Measurements from ENCODE around the gene PDE6A.

Gene PDE6A

GRCh38 chr5:149817539-149818060 lies 127.0 kb downstream of the PDE6A start:
- Histone ChIP-seq H3K36me3 (ENCODE audit: insufficient read depth, low read length) (peaks cover 9% of the 10 kb centered on the region), H3K9ac (ENCODE audit: low read length) (no peak overlapping the region), H3K4me1 (ENCODE audit: insufficient read depth, low read length) (peaks cover 19% of the 10 kb centered on the region), H3K27me3 (ENCODE audit: control insufficient read depth in 1 of 2, insufficient read depth in 2 of 2, low read length in 2 of 2) (no peaks in the 10 kb centered on the region), H3K9me3 (ENCODE audit: low read length) (no peaks in the 10 kb centered on the region), H3K4me3 (ENCODE audit: low read depth in 1 of 2, low read length in 2 of 2) (no peak overlapping the region), H3K27ac (ENCODE audit: low read depth, low read length) (no peak overlapping the region)

- Histone ChIP-seq H3K36me3 (ENCODE audit: insufficient read depth, low read length) (peaks cover 9% of the 10 kb centered on the region), H3K9ac (ENCODE audit: low read length) (no peak overlapping the region), H3K27me3 (ENCODE audit: control insufficient read depth in 1 of 2, insufficient read depth in 2 of 2, low read length in 2 of 2) (no peaks in the 10 kb centered on the region), H3K27ac (ENCODE audit: low read depth, low read length) (no peak overlapping the region), H3K4me1 (ENCODE audit: insufficient read depth, low read length) (peaks cover 29% of the 10 kb centered on the region), H3K9me3 (ENCODE audit: low read length) (no peaks in the 10 kb centered on the region), H3K4me3 (ENCODE audit: low read depth in 1 of 2, low read length in 2 of 2) (no peak overlapping the region)
These were observed 127.9 kb downstream of the PDE6A start for GRCh38 chr5:149816661-149817060.

GRCh38 chr5:149811453-149811852 lies 133.1 kb downstream of the PDE6A start:
- no peaks in the 10 kb centered on the region for H3K9me3 ChIP-seq (ENCODE audit: low read length)
- peaks cover 52% of the 10 kb centered on the region for H3K4me1 ChIP-seq (ENCODE audit: insufficient read depth, low read length)
- no peak overlapping the region for H3K4me3 ChIP-seq (ENCODE audit: low read depth in 1 of 2, low read length in 2 of 2)
- no peak overlapping the region for H3K27ac ChIP-seq (ENCODE audit: low read depth, low read length)
- H3K27me3 ChIP-seq (ENCODE audit: control insufficient read depth in 1 of 2, insufficient read depth in 2 of 2, low read length in 2 of 2), result no peaks in the 10 kb centered on the region
- H3K36me3 ChIP-seq (ENCODE audit: insufficient read depth, low read length), result no peaks in the 10 kb centered on the region
- H3K9ac ChIP-seq (ENCODE audit: low read length), result no peak overlapping the region

GRCh38 chr5:149810856-149811255 lies 133.7 kb downstream of the PDE6A start:
- H3K4me3 ChIP-seq (ENCODE audit: low read depth in 1 of 2, low read length in 2 of 2), result no peak overlapping the region
- H3K36me3 ChIP-seq (ENCODE audit: insufficient read depth, low read length), result no peaks in the 10 kb centered on the region
- peaks cover 58% of the 10 kb centered on the region for H3K4me1 ChIP-seq (ENCODE audit: insufficient read depth, low read length)
- no peaks in the 10 kb centered on the region for H3K9me3 ChIP-seq (ENCODE audit: low read length)
- no peak overlapping the region for H3K27ac ChIP-seq (ENCODE audit: low read depth, low read length)
- no peak overlapping the region for H3K9ac ChIP-seq (ENCODE audit: low read length)
- H3K27me3 ChIP-seq (ENCODE audit: control insufficient read depth in 1 of 2, insufficient read depth in 2 of 2, low read length in 2 of 2), result no peaks in the 10 kb centered on the region

- H3K36me3 ChIP-seq (ENCODE audit: insufficient read depth, low read length), result no peaks in the 10 kb centered on the region
- no peak overlapping the region for H3K27ac ChIP-seq (ENCODE audit: low read depth, low read length)
- H3K9ac ChIP-seq (ENCODE audit: low read length), result no peak overlapping the region
- peaks cover 65% of the 10 kb centered on the region for H3K4me1 ChIP-seq (ENCODE audit: insufficient read depth, low read length)
- H3K27me3 ChIP-seq (ENCODE audit: control insufficient read depth in 1 of 2, insufficient read depth in 2 of 2, low read length in 2 of 2), result no peaks in the 10 kb centered on the region
- no peaks in the 10 kb centered on the region for H3K9me3 ChIP-seq (ENCODE audit: low read length)
- no peak overlapping the region for H3K4me3 ChIP-seq (ENCODE audit: low read depth in 1 of 2, low read length in 2 of 2)
These were observed 134.5 kb downstream of the PDE6A start for GRCh38 chr5:149809931-149810691.

- no peak overlapping the region for H3K9ac ChIP-seq (ENCODE audit: low read length)
- no peak overlapping the region for H3K27ac ChIP-seq (ENCODE audit: low read depth, low read length)
These were observed 136.2 kb downstream of the PDE6A start for GRCh38 chr5:149808264-149808982.

More at GRCh38 chr5:149808264-149808982, 136.2 kb downstream of the PDE6A start:
- no peaks in the 10 kb centered on the region for H3K36me3 ChIP-seq (ENCODE audit: insufficient read depth, low read length)
- H3K9me3 ChIP-seq (ENCODE audit: low read length), result no peaks in the 10 kb centered on the region
- H3K4me1 ChIP-seq (ENCODE audit: insufficient read depth, low read length), result peaks cover 70% of the 10 kb centered on the region
- no peak overlapping the region for H3K4me3 ChIP-seq (ENCODE audit: low read depth in 1 of 2, low read length in 2 of 2)
- H3K27me3 ChIP-seq (ENCODE audit: control insufficient read depth in 1 of 2, insufficient read depth in 2 of 2, low read length in 2 of 2), result no peaks in the 10 kb centered on the region
